H9 (cell line): ENCODE data around the gene DIP2C. TPM values are rescaled to one million over a fixed set of nuclear protein-coding genes. Genes with fewer than 3 reads are reported as not detected.

Experiments used
- DNase-seq: peaks from one replicate; pipeline ENCODE4 v3.0.0-alpha.2; 2017
- H2AFZ ChIP-seq: one replicate; pipeline ENCODE4 v1.6.1; 2013; ENCODE audit warnings: mild to moderate bottlenecking, low read length, control low read depth, moderate library complexity
- H2AK5ac ChIP-seq: 2 replicates; pipeline ENCODE4 v1.6.1; 2013; ENCODE audit warnings: low read length, control low read depth, mixed read lengths; ENCODE audit not compliant: insufficient read length
- H2BK120ac ChIP-seq: one replicate; pipeline ENCODE4 v1.6.1; 2013; ENCODE audit warnings: low read depth, mild to moderate bottlenecking, low read length, control low read depth, inconsistent platforms; ENCODE audit not compliant: poor library complexity, severe bottlenecking
- H2BK12ac ChIP-seq: 2 replicates; pipeline ENCODE4 v1.6.1; 2013; ENCODE audit warnings: low read length, control low read depth, mixed read lengths, low read depth; ENCODE audit not compliant: insufficient read length
- H2BK15ac ChIP-seq: 2 replicates; pipeline ENCODE4 v1.6.1; 2013; ENCODE audit warnings: low read depth, low read length, control low read depth
- H2BK20ac ChIP-seq: one replicate; pipeline ENCODE4 v1.6.1; 2013; ENCODE audit warnings: low read depth, mild to moderate bottlenecking, low read length, control low read depth, inconsistent platforms; ENCODE audit not compliant: poor library complexity, severe bottlenecking
- H2BK5ac ChIP-seq: 2 replicates; pipeline ENCODE4 v1.6.1; 2013; ENCODE audit warnings: low read length, control low read depth, mixed read lengths; ENCODE audit not compliant: insufficient read length
- H3K14ac ChIP-seq: 2 replicates; pipeline ENCODE4 v1.6.1; 2013; ENCODE audit warnings: low read length, control low read depth; ENCODE audit not compliant: insufficient read depth
- H3K18ac ChIP-seq: 2 replicates; pipeline ENCODE4 v1.6.1; 2013; ENCODE audit warnings: low read depth, mild to moderate bottlenecking, mixed read lengths, low read length, control low read depth; ENCODE audit not compliant: insufficient read length
- H3K23ac ChIP-seq: 2 replicates; pipeline ENCODE4 v1.6.1; 2013; ENCODE audit warnings: low read length, control low read depth, mixed read lengths, low read depth; ENCODE audit not compliant: insufficient read length
- H3K23me2 ChIP-seq: 2 replicates; pipeline ENCODE4 v1.6.1; 2013; ENCODE audit warnings: low read depth, mild to moderate bottlenecking, mixed read lengths, low read length, control low read depth; ENCODE audit not compliant: insufficient read length, poor library complexity, severe bottlenecking
- H3K27ac ChIP-seq: 2 replicates; pipeline ENCODE4 v1.5.1; 2013; ENCODE audit warnings: low read length, control low read depth, mixed read lengths, low read depth; ENCODE audit not compliant: insufficient read length
- H3K27me3 ChIP-seq: 2 replicates; pipeline ENCODE4 v1.6.1; 2013; ENCODE audit warnings: low read length, control low read depth, inconsistent platforms; ENCODE audit not compliant: insufficient read depth
- H3K4ac ChIP-seq: 2 replicates; pipeline ENCODE4 v1.6.1; 2013; ENCODE audit warnings: low read depth, mild to moderate bottlenecking, control low read depth, inconsistent platforms, low read length, moderate library complexity
- H3K4me1 ChIP-seq: 2 replicates; pipeline ENCODE4 v1.6.1; 2013; ENCODE audit warnings: low read length, control low read depth, inconsistent platforms; ENCODE audit not compliant: insufficient read depth
- H3K4me2 ChIP-seq: 2 replicates; pipeline ENCODE4 v1.6.1; 2013; ENCODE audit warnings: low read length, control low read depth, mixed read lengths; ENCODE audit not compliant: insufficient read length, insufficient read depth
- H3K56ac ChIP-seq: 2 replicates; pipeline ENCODE4 v1.6.1; 2013; ENCODE audit warnings: low read depth, mild to moderate bottlenecking, mixed read lengths, low read length, control low read depth; ENCODE audit not compliant: insufficient read length
- H3K79me1 ChIP-seq: 2 replicates; pipeline ENCODE4 v1.6.1; 2013; ENCODE audit warnings: low read depth, mild to moderate bottlenecking, moderate library complexity, low read length, control low read depth, inconsistent platforms; ENCODE audit not compliant: insufficient read depth, poor library complexity, severe bottlenecking
- H3K79me2 ChIP-seq: 2 replicates; pipeline ENCODE4 v1.6.1; 2013; ENCODE audit warnings: low read length, control low read depth, inconsistent platforms; ENCODE audit not compliant: insufficient read depth
- H3K9ac ChIP-seq: 2 replicates; pipeline ENCODE4 v1.6.1; 2013; ENCODE audit warnings: low read length, control low read depth, mixed read lengths; ENCODE audit not compliant: insufficient read length; ENCODE audit errors: extremely low read depth
- H3K9me3 ChIP-seq: one replicate; pipeline ENCODE4 v1.6.1; 2013; ENCODE audit warnings: low read depth, low read length, inconsistent platforms; ENCODE audit not compliant: control insufficient read depth
- H3T11ph ChIP-seq: one replicate; pipeline ENCODE4 v1.6.1; 2013; ENCODE audit warnings: mild to moderate bottlenecking, low read length, control low read depth, inconsistent platforms
- H4K20me1 ChIP-seq: one replicate; pipeline ENCODE4 v1.6.1; 2013; ENCODE audit not compliant: control insufficient read depth, insufficient read length, insufficient read depth
- H4K5ac ChIP-seq: 2 replicates; pipeline ENCODE4 v1.6.1; 2013; ENCODE audit warnings: low read depth, mild to moderate bottlenecking, mixed read lengths, low read length, control low read depth; ENCODE audit not compliant: insufficient read length
- H4K8ac ChIP-seq: replicated peaks from 2 replicates; pipeline ENCODE4 v1.6.1; 2013; ENCODE audit warnings: low read length, control low read depth, mixed read lengths, low read depth; ENCODE audit not compliant: insufficient read length
- H4K91ac ChIP-seq: 2 replicates; pipeline ENCODE4 v1.6.1; 2013; ENCODE audit warnings: low read depth, mild to moderate bottlenecking, moderate library complexity, mixed read lengths, low read length, control low read depth; ENCODE audit not compliant: insufficient read length
- H3K27ac Mint-ChIP-seq, 3 experiments: 2 replicates in 2 of 3; 3 replicates in 1 of 3; pipeline ENCODE4 v1.8.0; 2020 to 2021; ENCODE audit warnings: mixed read lengths in 3 of 3, mild to moderate bottlenecking in 1 of 3, moderate library complexity in 1 of 3
- H3K27me3 Mint-ChIP-seq: 2 replicates; pipeline ENCODE4 v1.8.0; 2021; ENCODE audit warnings: low read depth, mild to moderate bottlenecking, moderate library complexity, mixed read lengths
- H3K36me3 Mint-ChIP-seq, 3 experiments: 2 replicates in 2 of 3; 3 replicates in 1 of 3; pipeline ENCODE4 v1.8.0; 2020 to 2021; ENCODE audit warnings: low read depth in 3 of 3, mixed read lengths in 3 of 3; ENCODE audit not compliant: insufficient read depth in 1 of 3
- H3K4me1 Mint-ChIP-seq, 2 experiments: 2 replicates each; pipeline ENCODE4 v1.8.0; 2020; ENCODE audit warnings: mixed read lengths in 2 of 2
- H3K4me3 Mint-ChIP-seq, 2 experiments: 2 replicates in 1 of 2; 3 replicates in 1 of 2; pipeline ENCODE4 v1.8.0; 2020 to 2021; ENCODE audit warnings: mild to moderate bottlenecking in 2 of 2, mixed read lengths in 2 of 2, moderate library complexity in 1 of 2
- H3K9me3 Mint-ChIP-seq, 2 experiments: 2 replicates in 1 of 2; 3 replicates in 1 of 2; pipeline ENCODE4 v1.8.0; 2020; ENCODE audit warnings: mild to moderate bottlenecking in 2 of 2, mixed read lengths in 2 of 2, moderate library complexity in 1 of 2
- WGBS: extraction: QIAGEN DNeasy Blood & Tissue Kit; methylation state at CpG from one replicate; pipeline ENCODE4 v1.1.7; 2013; ENCODE audit warnings: missing lambda C conversion rate, low lambda C conversion rate, mixed read lengths; ENCODE audit not compliant: insufficient read length; ENCODE audit errors: extremely low coverage; 5-methylcytosine and 5-hydroxymethylcytosine counted together
- total RNA-seq: library from RNA; stranded (reverse); gene quantifications from 2 replicates; pipeline ENCODE4 v1.2.1, GENCODE V29; 2021
- TF ChIP-seq, protein P1 (sequence below): fragments of 200-600 bp; sonication (generic); conservative IDR thresholded peaks from 3 replicates; pipeline ENCODE4 v1.8.0; 2021; ENCODE audit warnings: antibody characterized with exemption, mild to moderate bottlenecking

DIP2C gene
- total RNA-seq, 1 experiment from 2014 or later: 7.9 TPM

DNA sequence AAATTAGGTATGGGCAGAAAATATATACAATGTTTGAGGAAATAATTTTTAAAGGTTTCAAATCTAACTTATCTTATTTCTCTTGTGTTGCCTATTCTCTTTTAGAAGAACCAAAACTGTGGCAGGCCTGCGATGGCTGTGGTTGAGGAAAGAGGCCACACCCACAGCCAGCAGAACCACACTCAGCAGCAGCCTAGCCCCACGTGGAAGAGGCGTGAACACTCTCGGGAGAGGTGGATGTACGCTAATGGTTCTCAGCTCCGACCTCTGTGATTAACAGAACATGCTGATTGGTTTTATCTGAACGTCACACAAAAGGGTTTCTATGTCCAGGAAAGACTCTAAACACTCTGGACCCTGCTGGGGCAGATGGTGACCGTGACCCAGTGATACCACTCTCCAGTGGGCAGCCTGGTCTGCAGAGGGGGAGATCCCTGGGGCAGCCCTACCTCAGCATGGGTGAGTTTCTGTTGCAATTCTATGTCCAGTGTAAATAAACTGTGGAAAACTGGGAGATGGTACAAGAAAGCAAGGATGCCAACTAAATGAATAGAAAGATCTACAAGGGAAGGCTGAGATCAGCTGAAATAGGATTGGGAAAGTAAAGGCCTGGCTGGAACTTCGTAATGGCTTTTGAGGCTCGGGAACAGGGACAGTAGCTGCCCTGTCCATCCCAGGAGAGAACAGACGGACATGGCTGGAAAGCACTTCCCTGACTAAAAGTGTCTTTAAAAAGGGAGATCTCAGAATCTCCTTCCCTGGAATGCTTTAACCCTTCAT, 26.6 kb downstream of the DIP2C start:
- no peaks in the 10 kb centered on the region for H3K27me3 Mint-ChIP-seq
- H2BK20ac ChIP-seq: no peak overlapping the region
- H3K9me3 ChIP-seq: no peaks in the 10 kb centered on the region
- H3K36me3 Mint-ChIP-seq: no peaks in the 10 kb centered on the region
- no peaks in the 10 kb centered on the region for H3K23me2 ChIP-seq
- no peak overlapping the region for H4K8ac ChIP-seq
- no peak overlapping the region for H2BK5ac ChIP-seq
- no peak overlapping the region for H3K56ac ChIP-seq
- no peak overlapping the region for H2BK12ac ChIP-seq
- no peak overlapping the region for H3T11ph ChIP-seq
- no peak overlapping the region for H3K23ac ChIP-seq
- H3K9ac ChIP-seq: no peak overlapping the region
- no CpG with 5 or more reads among the region's 11 CpGs for WGBS
- peaks cover 6% of the 10 kb centered on the region; the same call in 1 of the 2 replicates for H3K4me1 ChIP-seq
- H4K5ac ChIP-seq: no peak overlapping the region
- no peak overlapping the region for H3K14ac ChIP-seq
- no peak overlapping the region for H2AFZ ChIP-seq
- TF ChIP-seq, protein P1, sequence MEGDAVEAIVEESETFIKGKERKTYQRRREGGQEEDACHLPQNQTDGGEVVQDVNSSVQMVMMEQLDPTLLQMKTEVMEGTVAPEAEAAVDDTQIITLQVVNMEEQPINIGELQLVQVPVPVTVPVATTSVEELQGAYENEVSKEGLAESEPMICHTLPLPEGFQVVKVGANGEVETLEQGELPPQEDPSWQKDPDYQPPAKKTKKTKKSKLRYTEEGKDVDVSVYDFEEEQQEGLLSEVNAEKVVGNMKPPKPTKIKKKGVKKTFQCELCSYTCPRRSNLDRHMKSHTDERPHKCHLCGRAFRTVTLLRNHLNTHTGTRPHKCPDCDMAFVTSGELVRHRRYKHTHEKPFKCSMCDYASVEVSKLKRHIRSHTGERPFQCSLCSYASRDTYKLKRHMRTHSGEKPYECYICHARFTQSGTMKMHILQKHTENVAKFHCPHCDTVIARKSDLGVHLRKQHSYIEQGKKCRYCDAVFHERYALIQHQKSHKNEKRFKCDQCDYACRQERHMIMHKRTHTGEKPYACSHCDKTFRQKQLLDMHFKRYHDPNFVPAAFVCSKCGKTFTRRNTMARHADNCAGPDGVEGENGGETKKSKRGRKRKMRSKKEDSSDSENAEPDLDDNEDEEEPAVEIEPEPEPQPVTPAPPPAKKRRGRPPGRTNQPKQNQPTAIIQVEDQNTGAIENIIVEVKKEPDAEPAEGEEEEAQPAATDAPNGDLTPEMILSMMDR: no peak
- H3K27ac Mint-ChIP-seq: 0 out of 7 replicates have a peak overlapping the region, but pooled peaks of 1 of the 3 experiments have one; percentile 5
- no peak overlapping the region for H3K4me3 Mint-ChIP-seq
- H2AK5ac ChIP-seq: no peak overlapping the region
- peaks cover 13 to 19% of the 10 kb centered on the region in 2 experiments for H3K4me1 Mint-ChIP-seq
- H4K91ac ChIP-seq: no peak overlapping the region
- no peaks in the 10 kb centered on the region for H3K9me3 Mint-ChIP-seq
- H2BK15ac ChIP-seq: no peak overlapping the region
- no peak for DNase-seq
- H3K79me2 ChIP-seq: peaks cover 11% of the 10 kb centered on the region; the same call in 1 of the 2 replicates
- H3K4ac ChIP-seq: no peak overlapping the region
- no peak overlapping the region for H2BK120ac ChIP-seq
- no peak overlapping the region for H3K4me2 ChIP-seq
- no peaks in the 10 kb centered on the region for H3K27me3 ChIP-seq
- H3K79me1 ChIP-seq: peaks cover 3% of the 10 kb centered on the region
- no peaks in the 10 kb centered on the region for H4K20me1 ChIP-seq
- H3K18ac ChIP-seq: no peak overlapping the region
- no peak overlapping the region for H3K27ac ChIP-seq
